Calu3 (cell line): ENCODE data around the gene TRRAP. TPM values are rescaled to one million over a fixed set of nuclear protein-coding genes. Genes with fewer than 3 reads are reported as not detected.
"Not testable (repeated sequence)": the region's sequence is repeated elsewhere in the genome, so short reads cannot be mapped to it uniquely, and the experiment has no call there.

Experiments used
- BruUV-seq: library from RNA; stranded (reverse); fragments of 400-500 nt; replicated peaks from 2 replicates; lab custom pipeline; 2021; lab: Mats Ljungman, UMichigan
- CTCF ChIA-PET: fragments of 300-600 bp; sonication (Branson Sonifier 250); formaldehyde crosslinking; loops from one replicate; lab custom pipeline; 2022; ENCODE audit warnings: antibody characterized with exemption; lab: Charles Lee
- DNase-seq: peaks from one replicate; pipeline ENCODE4 v3.0.0; 2022
- H3K27ac Mint-ChIP-seq: one replicate; pipeline ENCODE4 v1.8.0; 2022; ENCODE audit warnings: mixed read lengths; ENCODE audit not compliant: unreplicated experiment
- H3K27me3 Mint-ChIP-seq: one replicate; pipeline ENCODE4 v1.8.0; 2022; ENCODE audit warnings: mixed read lengths; ENCODE audit not compliant: unreplicated experiment
- H3K36me3 Mint-ChIP-seq: one replicate; pipeline ENCODE4 v1.8.0; 2022; ENCODE audit warnings: mild to moderate bottlenecking, moderate library complexity, mixed read lengths; ENCODE audit not compliant: insufficient read depth, unreplicated experiment
- H3K4me1 Mint-ChIP-seq: one replicate; pipeline ENCODE4 v1.8.0; 2022; ENCODE audit warnings: mild to moderate bottlenecking, low read depth, mixed read lengths; ENCODE audit not compliant: unreplicated experiment
- H3K4me3 Mint-ChIP-seq: one replicate; pipeline ENCODE4 v1.8.0; 2022; ENCODE audit warnings: mild to moderate bottlenecking, low read depth, moderate library complexity, mixed read lengths; ENCODE audit not compliant: unreplicated experiment
- H3K9me3 Mint-ChIP-seq: one replicate; pipeline ENCODE4 v1.8.0; 2022; ENCODE audit warnings: low read depth, mixed read lengths; ENCODE audit not compliant: unreplicated experiment
- intact Hi-C: fragments of 100-400 bp; cut with micrococcal nuclease; formaldehyde crosslinking; loops from one replicate; pipeline ENCODE4 v1.10.0; 2022; ENCODE audit not compliant: unreplicated experiment
- total RNA-seq: library from RNA; stranded (reverse); gene quantifications from 2 replicates; pipeline ENCODE4 v1.2.3, GENCODE V29; 2022
- TF ChIP-seq, protein P1 (sequence below): fragments of 200-600 bp; IDR thresholded peaks from one replicate; pipeline ENCODE4 v1.8.0; 2022; ENCODE audit warnings: antibody characterized with exemption; ENCODE audit not compliant: unreplicated experiment

TRRAP gene
- total RNA-seq, 1 experiment from 2014 or later, result 30.9 TPM

DNA sequence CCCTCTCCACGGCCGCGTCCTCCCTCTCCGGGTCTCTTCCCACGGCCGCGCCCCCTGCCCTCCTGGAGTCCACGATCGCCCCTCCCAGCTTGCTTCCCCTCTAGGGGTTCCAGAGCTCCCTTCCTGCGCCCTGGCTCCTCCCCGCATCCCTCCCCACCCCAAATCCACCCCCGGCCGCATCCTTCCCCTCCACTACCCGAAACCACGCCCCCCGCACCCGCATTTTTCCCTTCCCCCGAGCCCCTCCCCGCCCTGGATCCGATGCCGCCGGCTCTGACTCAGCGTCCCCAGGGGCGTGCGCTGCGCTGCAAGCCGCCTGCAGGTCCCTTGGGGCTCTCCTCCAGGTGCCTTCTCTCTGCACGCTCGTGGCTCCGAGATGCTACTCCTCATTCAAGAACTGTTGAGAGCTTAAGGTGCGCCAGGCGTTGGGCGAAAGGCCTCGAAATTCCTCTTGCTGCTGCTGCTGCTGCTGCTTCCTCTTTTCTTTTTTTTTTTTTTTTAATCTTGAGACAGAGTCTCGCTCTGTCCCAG is 8.1 kb upstream of the TRRAP start:
- H3K4me3 Mint-ChIP-seq, result no peak overlapping the region
- no peaks in the 10 kb centered on the region for H3K36me3 Mint-ChIP-seq
- TF ChIP-seq, protein P1, sequence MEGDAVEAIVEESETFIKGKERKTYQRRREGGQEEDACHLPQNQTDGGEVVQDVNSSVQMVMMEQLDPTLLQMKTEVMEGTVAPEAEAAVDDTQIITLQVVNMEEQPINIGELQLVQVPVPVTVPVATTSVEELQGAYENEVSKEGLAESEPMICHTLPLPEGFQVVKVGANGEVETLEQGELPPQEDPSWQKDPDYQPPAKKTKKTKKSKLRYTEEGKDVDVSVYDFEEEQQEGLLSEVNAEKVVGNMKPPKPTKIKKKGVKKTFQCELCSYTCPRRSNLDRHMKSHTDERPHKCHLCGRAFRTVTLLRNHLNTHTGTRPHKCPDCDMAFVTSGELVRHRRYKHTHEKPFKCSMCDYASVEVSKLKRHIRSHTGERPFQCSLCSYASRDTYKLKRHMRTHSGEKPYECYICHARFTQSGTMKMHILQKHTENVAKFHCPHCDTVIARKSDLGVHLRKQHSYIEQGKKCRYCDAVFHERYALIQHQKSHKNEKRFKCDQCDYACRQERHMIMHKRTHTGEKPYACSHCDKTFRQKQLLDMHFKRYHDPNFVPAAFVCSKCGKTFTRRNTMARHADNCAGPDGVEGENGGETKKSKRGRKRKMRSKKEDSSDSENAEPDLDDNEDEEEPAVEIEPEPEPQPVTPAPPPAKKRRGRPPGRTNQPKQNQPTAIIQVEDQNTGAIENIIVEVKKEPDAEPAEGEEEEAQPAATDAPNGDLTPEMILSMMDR, result no peak
- no peaks in the 10 kb centered on the region for H3K9me3 Mint-ChIP-seq
- peaks cover 12% of the 10 kb centered on the region for H3K27me3 Mint-ChIP-seq
- no peaks in the 10 kb centered on the region for H3K4me1 Mint-ChIP-seq
- DNase-seq, result peak; percentile 51
- no peak overlapping the region for H3K27ac Mint-ChIP-seq
- intact Hi-C loops, result no loop called here
- CTCF ChIA-PET, result no interaction called here
- no TSS peak for BruUV-seq

DNA sequence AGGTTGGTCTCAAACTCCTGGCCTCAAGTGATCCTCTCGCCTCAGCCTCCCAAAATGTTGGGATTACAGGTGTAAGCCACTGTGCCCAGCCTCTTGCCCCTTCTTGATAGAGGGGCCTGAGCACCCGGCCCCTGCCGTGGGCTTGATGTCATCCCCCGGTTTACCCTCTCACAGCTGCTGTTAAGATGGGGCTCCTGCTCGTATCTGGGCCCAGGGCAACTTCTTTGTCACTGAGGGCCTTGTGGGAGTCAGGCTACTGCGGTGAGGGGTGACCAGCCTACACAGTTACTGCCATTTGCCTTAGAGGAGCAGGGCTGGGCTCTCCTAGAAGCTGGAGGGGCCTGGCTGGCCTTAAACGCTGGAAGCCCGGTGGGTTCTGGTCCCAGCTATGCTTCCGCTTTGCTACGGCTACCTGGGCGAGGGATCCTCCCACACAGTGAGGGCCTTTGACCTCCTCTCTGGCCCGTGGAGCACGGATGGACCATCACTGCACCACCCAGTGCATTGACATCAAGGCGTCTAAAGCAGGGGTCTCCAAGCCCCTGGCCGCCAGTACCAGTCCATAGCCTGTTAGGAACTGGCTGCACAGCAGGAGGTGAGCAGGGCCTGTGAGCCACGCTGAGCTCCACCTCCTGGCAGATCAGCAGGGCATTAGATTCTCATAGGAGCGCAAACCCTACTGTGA is 7.4 kb upstream of the TRRAP start:
- Mint-ChIP-seq H3K27ac (no peak overlapping the region), H3K9me3 (no peaks in the 10 kb centered on the region), H3K27me3 (peaks cover 12% of the 10 kb centered on the region), H3K36me3 (no peaks in the 10 kb centered on the region), H3K4me3 (no peak overlapping the region), H3K4me1 (no peaks in the 10 kb centered on the region)
- no peak for DNase-seq
- intact Hi-C loops, result no loop called here
- no TSS peak for BruUV-seq
- TF ChIP-seq, protein P1, result no peak
- CTCF ChIA-PET, result no interaction called here

DNA sequence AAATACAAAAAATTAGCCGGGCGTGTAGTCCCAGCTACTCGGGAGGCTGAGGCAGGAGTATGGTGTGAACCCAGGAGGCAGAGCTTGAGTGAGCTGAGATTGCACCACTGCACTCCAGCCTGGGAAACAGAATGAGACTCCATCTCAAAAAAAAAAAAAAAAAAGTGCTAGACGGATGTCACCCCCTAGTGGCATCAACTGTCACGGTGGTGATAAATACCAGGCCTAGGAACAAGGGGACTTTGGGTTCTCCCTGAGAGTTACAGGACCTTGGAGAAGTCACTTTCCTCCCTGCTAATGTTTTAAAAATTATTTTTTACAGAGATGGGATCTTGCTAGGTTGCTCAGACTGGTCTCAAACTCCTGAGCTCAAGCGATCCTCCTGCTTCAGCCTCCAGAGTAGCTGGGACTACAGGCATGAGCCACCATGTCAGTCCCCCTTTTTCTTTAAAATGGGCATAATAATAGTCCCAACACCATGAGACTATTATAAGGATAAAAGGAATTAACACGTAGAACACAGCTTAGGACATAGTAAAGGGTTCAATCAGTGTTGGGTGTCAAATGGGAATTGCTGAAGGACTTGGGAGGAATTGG is 5.9 kb upstream of the TRRAP start:
- no peak for DNase-seq
- H3K36me3 Mint-ChIP-seq, result no peaks in the 10 kb centered on the region
- TF ChIP-seq, protein P1, result peak; percentile 16
- H3K4me3 Mint-ChIP-seq, result no peak overlapping the region
- H3K27me3 Mint-ChIP-seq, result peaks cover 12% of the 10 kb centered on the region
- H3K27ac Mint-ChIP-seq, result no peak overlapping the region
- no peaks in the 10 kb centered on the region for H3K9me3 Mint-ChIP-seq
- CTCF ChIA-PET, result interaction anchor here (1.0 kb wide), 1 partner anchor 542 kb away, joined by 5 read pairs; no protein-coding TSS in a partner anchor
- H3K4me1 Mint-ChIP-seq, result no peaks in the 10 kb centered on the region
- intact Hi-C loops, result no loop called here
- no TSS peak for BruUV-seq

DNA sequence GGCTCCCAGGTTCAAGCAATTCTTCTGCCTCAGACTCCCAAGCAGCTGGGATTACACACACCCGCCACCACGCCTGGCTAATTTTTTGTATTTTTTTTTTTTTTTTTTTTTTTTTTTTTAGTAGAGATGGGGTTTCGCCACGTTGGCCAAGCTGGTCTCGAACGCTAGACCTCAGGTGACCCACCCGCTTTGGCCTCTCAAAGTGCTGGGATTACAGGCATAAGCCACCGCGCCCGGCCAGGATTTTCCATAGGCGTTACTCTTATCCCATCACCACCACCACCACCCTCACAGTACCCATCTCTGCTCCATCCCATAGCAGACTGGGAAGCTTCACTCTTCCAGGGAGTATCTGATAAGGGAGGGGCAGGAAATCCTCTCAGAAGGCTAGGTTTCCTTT is 4.7 kb upstream of the TRRAP start:
- CTCF ChIA-PET, H3K4me3 Mint-ChIP-seq, H3K27ac Mint-ChIP-seq, H3K9me3 Mint-ChIP-seq, H3K36me3 Mint-ChIP-seq, H3K4me1 Mint-ChIP-seq, BruUV-seq, DNase-seq, intact Hi-C loops: not testable (repeated sequence)
- peaks cover 12% of the 10 kb centered on the region for H3K27me3 Mint-ChIP-seq
